GM19351 (cell line): ENCODE measurements around the gene RHOG.

Experiments used
- ATAC-seq: cut with Tn5 transposase; IDR thresholded peaks from one replicate; pipeline ENCODE4 v1.9.1; 2021; ENCODE audit warnings: mild to moderate bottlenecking, moderate library complexity; ENCODE audit not compliant: unreplicated experiment

Gene RHOG

GRCh38 chr11:3860375-3860774, 19.6 kb upstream of the RHOG start:
- no peak for ATAC-seq

GRCh38 chr11:3859373-3859881, 18.7 kb upstream of the RHOG start:
- peak; percentile 47 for ATAC-seq

GRCh38 chr11:3857628-3858027, 16.9 kb upstream of the RHOG start:
- ATAC-seq = no peak

- no peak for ATAC-seq
Observed at GRCh38 chr11:3856856-3857553, 16.2 kb upstream of the RHOG start.

- ATAC-seq = peak; percentile 18
Observed at GRCh38 chr11:3855808-3856491, 15.2 kb upstream of the RHOG start.

- peak; percentile 52 for ATAC-seq
Observed at GRCh38 chr11:3854977-3855807, 14.4 kb upstream of the RHOG start, which contains the start of gene STIM1. Gene STIM1 (plus strand): TSS chr11:3855664. CDS start chr11:3856271, 607 bp downstream.

GRCh38 chr11:3854660-3854976, 13.9 kb upstream of the RHOG start:
- ATAC-seq = no peak

GRCh38 chr11:3853899-3854659, 13.3 kb upstream of the RHOG start:
- ATAC-seq = peak; percentile 41

- no peak for ATAC-seq
Observed at GRCh38 chr11:3853545-3853842, 12.7 kb upstream of the RHOG start.

- peak; percentile 60 for ATAC-seq
Observed at GRCh38 chr11:3849297-3849874, 8.6 kb upstream of the RHOG start.

- no peak for ATAC-seq
Observed at GRCh38 chr11:3845670-3846069, 4.9 kb upstream of the RHOG start.

- ATAC-seq = no peak
Observed at GRCh38 chr11:3845246-3845645, 4.5 kb upstream of the RHOG start.

GRCh38 chr11:3843326-3843725, 2.6 kb upstream of the RHOG start:
- ATAC-seq = no peak

- ATAC-seq = peak; percentile 47
Observed at GRCh38 chr11:3841426-3842350, 929 bp upstream of the RHOG start.

- no peak for ATAC-seq
Observed at GRCh38 chr11:3840004-3840869, 522 bp downstream of the RHOG start.

GRCh38 chr11:3838504-3838903, 2.3 kb downstream of the RHOG start:
- no peak for ATAC-seq

- ATAC-seq = no peak
Observed at GRCh38 chr11:3837793-3838192, 3.0 kb downstream of the RHOG start.

- no peak for ATAC-seq
Observed at GRCh38 chr11:3836903-3837302, 3.9 kb downstream of the RHOG start.

- ATAC-seq = no peak
Observed at GRCh38 chr11:3835751-3836150, 5.0 kb downstream of the RHOG start.
